Subcutaneous abdominal adipose tissue (tissue), 5 donors: ENCODE measurements around the gene CXCL6.

Experiments used
- H3K27ac ChIP-seq: one replicate; pipeline ENCODE4 v1.7.0; 2013; ENCODE audit warnings: low read depth, mild to moderate bottlenecking, inconsistent platforms, low read length, moderate library complexity
- H3K27me3 ChIP-seq, 5 donors: one replicate each; pipeline ENCODE4 v1.7.0; 2013; ENCODE audit warnings: low read length in 5 of 5, inconsistent platforms in 1 of 5; ENCODE audit not compliant: control insufficient read depth in 5 of 5, insufficient read depth in 4 of 5
- H3K36me3 ChIP-seq, 5 donors: one replicate each; pipeline ENCODE4 v1.7.0; 2013; ENCODE audit warnings: low read length in 5 of 5; ENCODE audit not compliant: control insufficient read depth in 5 of 5, insufficient read depth in 5 of 5
- H3K4me1 ChIP-seq, 5 donors: one replicate each; pipeline ENCODE4 v1.7.0; 2013; ENCODE audit warnings: low read length in 5 of 5, mild to moderate bottlenecking in 3 of 5, moderate library complexity in 1 of 5; ENCODE audit not compliant: control insufficient read depth in 5 of 5, insufficient read depth in 5 of 5
- H3K4me3 ChIP-seq, 5 donors: one replicate each; pipeline ENCODE4 v1.7.0; 2013; ENCODE audit warnings: low read length in 5 of 5, low read depth in 1 of 5
- H3K9ac ChIP-seq, 5 donors: one replicate each; pipeline ENCODE4 v1.7.0; 2013; ENCODE audit warnings: low read length in 5 of 5, mild to moderate bottlenecking in 4 of 5, moderate library complexity in 3 of 5
- H3K9me3 ChIP-seq, 5 donors: one replicate each; pipeline ENCODE4 v1.7.0; 2013; ENCODE audit warnings: low read length in 5 of 5; ENCODE audit not compliant: control insufficient read depth in 5 of 5
- donor health status: healthy.
- donor health status: healthy.
- donor health status: healthy.
- donor health status: healthy.
- donor health status: healthy.

The CXCL6 gene

GRCh38 chr4:73871511-73872310 is 35.2 kb downstream of the CXCL6 start:
- Histone ChIP-seq H3K4me1 (peaks cover 0 to 26% (median 20%) of the 10 kb centered on the region in 5 donors), H3K9ac (no peak overlapping the region), H3K36me3 (no peaks in the 10 kb centered on the region), H3K9me3 (no peaks in the 10 kb centered on the region), H3K27ac (no peak overlapping the region), H3K4me3 (no peak overlapping the region), H3K27me3 (peaks cover 0 to 3% (median 0%) of the 10 kb centered on the region in 5 donors)

GRCh38 chr4:73872316-73873108 is 36.0 kb downstream of the CXCL6 start:
- Histone ChIP-seq H3K4me3 (no peak overlapping the region), H3K27ac (no peak overlapping the region), H3K27me3 (peaks cover 0 to 3% (median 0%) of the 10 kb centered on the region in 5 donors), H3K9ac (no peak overlapping the region), H3K4me1 (peaks cover 0 to 25% (median 20%) of the 10 kb centered on the region in 5 donors), H3K9me3 (no peaks in the 10 kb centered on the region), H3K36me3 (no peaks in the 10 kb centered on the region)

DNA sequence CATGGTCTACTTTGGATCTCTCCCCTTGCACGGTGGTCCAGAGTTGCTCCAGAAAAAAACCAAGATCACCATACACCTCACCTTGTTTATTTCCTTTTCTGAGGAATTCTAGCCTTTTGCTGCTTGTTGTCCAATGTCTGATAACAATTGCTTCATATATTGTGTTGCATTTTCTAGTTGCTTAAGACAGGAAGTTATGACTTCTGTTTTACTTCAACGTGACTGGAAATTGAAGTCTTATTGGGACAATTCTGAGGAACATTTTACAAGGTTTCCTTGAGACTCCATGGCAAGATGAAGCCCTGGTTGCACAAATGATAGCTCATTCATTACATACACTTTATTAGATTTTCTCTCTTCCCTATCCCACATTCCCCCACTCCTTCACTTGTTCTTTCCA is 37.9 kb downstream of the CXCL6 start:
- peaks cover 0 to 3% (median 0%) of the 10 kb centered on the region in 5 donors for H3K27me3 ChIP-seq
- no peak overlapping the region for H3K27ac ChIP-seq
- H3K4me1 ChIP-seq: peaks cover 0 to 19% (median 9%) of the 10 kb centered on the region in 5 donors
- H3K9me3 ChIP-seq: peaks cover 0 to 3% (median 0%) of the 10 kb centered on the region in 5 donors
- H3K9ac ChIP-seq: no peak overlapping the region
- no peak overlapping the region for H3K4me3 ChIP-seq
- H3K36me3 ChIP-seq: no peaks in the 10 kb centered on the region

DNA sequence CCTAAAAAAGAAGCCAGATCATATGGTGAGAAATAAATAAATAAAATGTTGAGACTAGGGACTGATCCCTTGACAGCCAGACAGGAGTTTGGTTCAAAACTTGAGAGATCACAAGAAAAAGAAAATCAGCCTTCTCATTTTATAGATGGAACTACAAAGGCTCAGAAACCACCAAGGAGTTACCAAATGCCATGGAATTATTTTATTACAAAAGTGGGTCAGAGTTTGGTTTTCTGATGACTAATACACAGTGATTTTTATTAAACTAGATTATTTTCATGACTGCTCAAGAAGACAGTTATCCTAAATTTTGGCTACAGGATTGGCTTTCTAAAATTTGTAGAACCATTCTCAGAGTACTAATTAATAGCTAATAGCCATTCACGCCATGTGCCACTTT is 38.9 kb downstream of the CXCL6 start:
- Histone ChIP-seq H3K9me3 (peaks cover 0 to 3% (median 0%) of the 10 kb centered on the region in 5 donors), H3K36me3 (no peaks in the 10 kb centered on the region), H3K27ac (no peak overlapping the region), H3K4me3 (no peak overlapping the region), H3K27me3 (no peaks in the 10 kb centered on the region), H3K4me1 (peaks cover 0 to 13% (median 4%) of the 10 kb centered on the region in 5 donors), H3K9ac (no peak overlapping the region)

- H3K9me3 ChIP-seq: peaks cover 0 to 3% (median 0%) of the 10 kb centered on the region in 5 donors
- peaks cover 0 to 3% (median 0%) of the 10 kb centered on the region in 5 donors for H3K27me3 ChIP-seq
- no peaks in the 10 kb centered on the region for H3K36me3 ChIP-seq
- H3K4me1 ChIP-seq: no peaks in the 10 kb centered on the region
- H3K4me3 ChIP-seq: no peak overlapping the region
- no peak overlapping the region for H3K9ac ChIP-seq
- H3K27ac ChIP-seq: no peak overlapping the region
Observed at GRCh38 chr4:73883306-73883705, 46.8 kb downstream of the CXCL6 start.

DNA sequence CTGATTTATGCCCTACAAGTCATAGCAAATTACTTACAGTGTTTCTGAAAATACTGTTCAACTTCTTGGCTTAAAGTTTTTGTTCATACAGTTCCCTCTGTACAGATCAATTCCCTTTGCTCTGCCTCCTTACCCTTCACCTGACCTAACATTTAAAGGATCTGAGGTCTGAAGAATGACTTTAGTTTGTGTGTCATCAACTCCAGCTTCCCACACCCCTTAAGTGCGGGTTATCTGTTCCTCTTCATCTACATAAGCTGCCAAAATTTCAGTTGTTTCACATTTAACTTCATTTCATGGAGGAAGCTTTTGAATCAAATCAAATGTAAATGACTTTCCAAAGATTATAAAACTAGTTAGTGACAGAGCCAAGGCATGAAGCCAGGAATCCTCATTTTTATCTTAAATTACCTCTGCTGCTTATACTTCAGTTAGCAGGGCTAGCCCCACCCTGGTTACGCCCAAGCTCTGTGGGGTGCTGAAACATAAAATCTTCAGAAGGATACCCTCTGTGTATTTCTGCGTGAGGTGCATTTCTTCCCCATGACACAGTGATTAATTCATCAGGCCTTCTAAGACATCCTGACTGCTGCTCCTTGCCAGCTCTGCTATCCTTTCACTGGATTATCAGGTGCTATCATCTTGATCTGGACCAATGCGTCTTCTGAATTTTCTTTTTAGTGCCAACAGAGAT is 49.2 kb downstream of the CXCL6 start:
- no peaks in the 10 kb centered on the region for H3K9me3 ChIP-seq
- H3K4me1 ChIP-seq: no peaks in the 10 kb centered on the region
- no peaks in the 10 kb centered on the region for H3K36me3 ChIP-seq
- H3K4me3 ChIP-seq: no peak overlapping the region
- peaks cover 0 to 3% (median 0%) of the 10 kb centered on the region in 5 donors for H3K27me3 ChIP-seq
- H3K27ac ChIP-seq: no peak overlapping the region
- H3K9ac ChIP-seq: no peak overlapping the region
